GM18526 (cell line): ENCODE data around the gene TLR3.

Source experiments
- POLR2A ChIP-seq: IDR thresholded peaks from 3 replicates; pipeline ENCODE4 v1.6.1; 2011; ENCODE audit not compliant: insufficient read length; ENCODE audit errors: extremely low read depth

Gene TLR3

GRCh38 chr4:186037692-186038658 is 31.0 kb upstream of the TLR3 start:
- no peak for TF ChIP-seq POLR2A

DNA sequence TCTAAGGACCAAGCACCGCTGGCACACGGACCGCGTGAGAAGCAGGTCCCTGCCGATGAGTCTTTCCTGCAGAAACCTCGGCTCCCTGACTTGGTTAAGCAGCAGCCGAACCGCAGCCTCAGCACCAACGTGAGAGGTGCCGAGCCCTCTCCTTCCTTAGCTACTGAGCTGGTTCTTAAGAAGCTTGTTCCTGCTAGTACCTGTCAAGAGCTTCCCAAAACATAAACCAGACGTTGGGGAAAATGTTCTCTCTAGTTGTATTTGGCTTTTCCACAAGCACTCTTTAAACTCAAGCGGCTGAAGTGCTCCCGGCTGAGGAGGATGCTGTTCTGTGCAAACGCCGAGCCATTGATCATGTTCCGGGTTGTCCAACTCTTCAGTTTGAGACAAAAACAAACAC is 29.3 kb upstream of the TLR3 start:
- TF ChIP-seq POLR2A: no peak

DNA sequence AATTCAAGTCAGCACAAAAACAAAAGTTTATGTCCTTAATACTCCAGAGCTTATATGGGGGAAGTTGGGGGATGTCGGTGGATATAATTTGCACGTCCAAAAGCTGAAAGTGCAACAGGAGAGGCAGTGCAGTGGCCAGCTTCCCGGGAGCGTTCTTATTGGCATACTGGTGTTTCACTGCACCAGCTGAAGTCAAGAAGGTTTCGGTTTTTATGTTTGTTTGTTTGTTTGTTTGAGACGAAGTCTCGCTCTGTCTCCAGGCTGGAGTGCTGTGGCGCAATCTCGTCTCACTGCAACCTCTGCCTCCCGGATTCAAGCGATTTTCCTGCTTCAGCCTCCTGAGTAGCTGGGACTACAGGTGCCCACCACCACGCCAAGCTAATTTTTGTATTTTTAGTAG is 28.6 kb upstream of the TLR3 start:
- no peak for TF ChIP-seq POLR2A

GRCh38 chr4:186051096-186051495 is 17.9 kb upstream of the TLR3 start:
- no peak for TF ChIP-seq POLR2A

DNA sequence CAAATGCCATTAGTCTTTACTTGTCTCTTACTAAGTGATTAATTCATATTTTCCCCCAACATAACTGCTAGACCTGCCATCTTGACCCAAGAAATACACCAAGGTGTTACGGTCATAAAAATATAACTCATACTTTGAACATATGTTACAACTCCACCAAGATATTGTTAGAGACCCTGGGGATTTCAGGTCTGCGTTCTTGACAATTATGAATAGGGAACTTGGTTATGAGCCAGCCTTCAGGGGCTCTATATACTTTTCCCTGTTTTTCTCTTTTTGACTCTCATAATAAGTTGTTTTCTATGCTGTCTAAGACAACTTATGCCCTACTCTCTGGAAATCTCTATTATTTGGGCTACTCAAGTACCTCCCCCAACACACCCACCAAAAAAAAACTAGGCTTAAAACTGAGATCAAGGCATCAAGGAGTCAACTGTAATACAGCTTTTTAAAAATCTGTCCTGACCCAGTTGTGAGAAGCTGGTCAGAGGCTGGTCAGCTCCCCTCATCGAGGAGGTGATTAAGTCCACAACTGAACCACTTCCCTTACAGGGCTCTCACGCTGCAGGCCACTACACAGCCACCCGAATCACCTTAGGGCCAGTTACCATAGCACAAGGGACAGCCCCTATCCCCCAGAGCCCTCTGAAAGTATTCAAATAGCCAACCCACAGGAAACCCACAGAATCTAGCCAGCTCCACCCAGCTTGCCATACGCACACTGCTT is 10.5 kb upstream of the TLR3 start:
- TF ChIP-seq POLR2A: no peak

- TF ChIP-seq POLR2A: no peak
These were observed 10.0 kb upstream of the TLR3 start for GRCh38 chr4:186058980-186059316.

DNA sequence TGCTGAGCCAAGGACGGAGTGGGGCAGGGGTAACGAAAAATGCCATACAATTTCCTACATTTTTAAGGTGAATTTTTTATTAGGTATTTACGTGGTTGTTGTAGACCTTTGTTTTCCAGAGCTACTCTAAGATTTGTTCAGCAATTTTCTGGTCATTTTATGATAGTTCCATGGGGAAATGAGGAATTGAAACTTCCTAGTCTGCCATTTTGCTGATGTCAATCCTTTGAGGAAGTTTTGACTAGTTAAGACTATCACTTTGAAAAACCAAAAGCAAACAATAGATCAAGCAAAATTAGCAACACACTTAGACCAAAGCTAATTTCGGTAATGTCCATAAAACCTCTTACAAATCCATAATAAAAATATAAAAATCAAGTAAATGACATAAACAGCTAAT is 7.0 kb upstream of the TLR3 start:
- TF ChIP-seq POLR2A: no peak

DNA sequence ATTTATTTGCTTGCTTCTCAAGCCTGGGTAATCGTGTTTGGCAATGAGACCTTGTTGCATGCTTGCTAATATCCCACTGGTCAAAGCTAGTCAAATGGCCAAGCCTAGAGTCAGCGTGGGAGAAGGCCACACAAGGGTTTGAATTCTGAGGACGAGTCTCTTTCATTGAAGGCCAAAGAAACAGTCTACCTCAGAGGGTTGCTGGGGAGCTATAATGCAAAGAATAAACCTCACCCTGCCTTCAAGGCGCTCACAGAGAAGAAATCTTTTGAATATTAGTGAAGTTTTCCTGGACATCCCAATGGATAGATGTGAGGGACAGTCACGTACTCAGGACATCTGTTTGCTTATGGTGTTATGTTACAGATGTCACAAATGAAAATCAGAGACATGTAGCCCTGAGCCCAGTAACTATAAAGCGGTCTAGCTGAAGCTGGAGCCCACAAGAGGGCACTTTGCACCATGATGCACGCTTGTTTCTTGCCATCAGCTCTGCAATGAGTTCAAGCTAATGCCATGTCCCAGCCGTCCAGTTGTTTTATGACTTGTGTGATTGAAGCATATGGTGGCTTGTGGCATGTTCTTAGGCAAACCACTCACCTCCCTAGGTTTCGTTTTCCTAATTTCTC is 1.1 kb upstream of the TLR3 start:
- TF ChIP-seq POLR2A: no peak

GRCh38 chr4:186069729-186070128 is 773 bp downstream of the TLR3 start:
- TF ChIP-seq POLR2A: no peak

DNA sequence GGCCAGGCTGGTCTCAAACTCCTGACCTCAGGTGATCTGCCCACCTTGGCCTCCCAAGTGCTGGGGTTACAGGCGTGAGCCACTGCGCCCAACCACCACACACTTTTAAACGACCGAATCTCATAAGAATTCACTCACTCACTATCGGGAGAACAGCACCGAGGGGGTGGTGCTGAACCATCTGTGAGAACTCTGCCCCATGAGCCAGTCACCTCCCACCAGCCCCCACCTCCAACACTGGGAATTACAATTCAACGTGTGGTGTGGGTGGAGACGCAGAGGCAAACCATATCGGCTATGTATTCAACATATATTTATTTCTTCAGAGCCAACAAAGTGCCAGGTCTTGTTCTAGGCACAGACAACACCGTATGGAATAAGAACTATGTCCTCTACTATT is 3.6 kb downstream of the TLR3 start:
- TF ChIP-seq POLR2A: no peak

- TF ChIP-seq POLR2A: no peak
These were observed 5.2 kb downstream of the TLR3 start for GRCh38 chr4:186074189-186074588.

DNA sequence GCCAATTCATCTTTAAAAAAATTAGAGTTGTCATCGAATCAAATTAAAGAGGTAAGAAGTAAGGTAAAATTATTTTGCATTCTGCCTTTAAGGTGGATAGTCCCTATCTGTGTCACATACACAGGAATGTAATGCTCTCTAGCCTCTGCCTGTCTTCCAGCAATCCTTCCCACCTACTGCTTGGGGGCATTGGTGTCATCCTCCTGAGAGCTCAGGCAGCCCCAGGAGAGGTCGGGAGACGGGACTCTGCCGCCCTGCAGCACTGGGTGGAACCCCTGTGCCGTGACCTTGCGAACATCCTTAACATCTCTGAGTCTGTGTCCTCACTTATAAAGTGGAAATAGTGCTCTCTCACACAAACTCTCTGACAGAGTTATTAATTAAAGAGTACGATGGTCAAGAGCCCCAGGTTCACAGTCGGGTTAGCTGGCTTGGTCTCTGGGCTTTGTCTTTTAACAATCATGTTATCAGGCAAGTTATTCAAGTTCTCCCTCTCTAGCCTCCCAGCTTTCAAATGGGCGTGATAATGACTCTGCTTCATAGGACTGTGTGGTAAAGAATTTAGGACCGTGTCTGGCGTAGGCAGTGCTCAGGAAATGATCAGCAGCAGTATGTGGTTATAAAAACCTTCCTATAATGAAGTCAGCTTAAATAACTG is 10.2 kb downstream of the TLR3 start:
- TF ChIP-seq POLR2A: no peak

DNA sequence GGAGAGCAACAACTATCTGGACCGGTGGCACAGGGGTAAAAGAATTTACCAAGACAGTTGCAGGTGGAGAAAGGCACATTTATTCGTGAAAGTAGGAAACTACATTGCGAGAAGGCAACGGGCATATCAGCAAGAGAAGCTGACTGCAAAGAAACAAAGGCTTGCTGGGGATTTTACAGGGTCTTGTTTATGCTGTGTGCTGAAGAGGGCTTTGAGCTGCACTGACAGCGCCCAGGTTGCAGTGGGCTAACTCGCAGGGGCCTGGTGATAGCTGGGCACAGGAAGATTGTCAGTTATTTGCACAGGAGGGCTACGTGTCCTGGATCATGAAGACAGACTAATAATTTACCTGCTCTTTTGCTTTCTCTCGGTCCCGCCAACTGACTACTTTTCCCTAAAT is 10.7 kb downstream of the TLR3 start:
- TF ChIP-seq POLR2A: no peak

DNA sequence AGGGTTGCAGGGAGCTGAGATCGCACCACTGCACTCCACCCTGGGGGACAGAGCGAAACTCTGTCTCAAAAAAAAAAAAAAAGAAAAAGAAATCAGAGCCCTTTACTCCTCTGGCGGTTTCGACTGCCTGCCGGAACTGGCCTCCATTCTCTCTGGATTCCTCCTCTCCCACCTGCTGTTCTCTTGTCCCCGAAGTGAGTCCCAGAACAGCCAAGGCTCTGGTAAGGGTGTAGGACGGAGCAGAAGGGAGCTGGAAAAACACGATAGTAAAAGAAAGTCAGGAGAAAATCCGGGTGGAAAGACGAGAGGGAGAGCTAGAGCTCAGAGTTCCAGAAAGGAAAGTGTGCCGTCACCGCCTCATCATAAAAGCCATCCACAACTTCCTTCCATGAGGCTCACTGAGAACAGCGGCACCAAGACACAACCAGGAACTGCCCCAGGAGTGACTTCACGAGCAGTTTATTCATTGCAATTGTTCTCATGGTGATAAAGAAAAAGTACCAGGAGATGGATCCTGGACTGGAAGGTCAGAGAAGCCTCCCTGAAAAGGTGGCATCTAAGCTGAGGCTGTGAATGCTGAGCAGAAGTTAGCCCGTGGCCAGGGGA is 12.3 kb downstream of the TLR3 start:
- TF ChIP-seq POLR2A: no peak

DNA sequence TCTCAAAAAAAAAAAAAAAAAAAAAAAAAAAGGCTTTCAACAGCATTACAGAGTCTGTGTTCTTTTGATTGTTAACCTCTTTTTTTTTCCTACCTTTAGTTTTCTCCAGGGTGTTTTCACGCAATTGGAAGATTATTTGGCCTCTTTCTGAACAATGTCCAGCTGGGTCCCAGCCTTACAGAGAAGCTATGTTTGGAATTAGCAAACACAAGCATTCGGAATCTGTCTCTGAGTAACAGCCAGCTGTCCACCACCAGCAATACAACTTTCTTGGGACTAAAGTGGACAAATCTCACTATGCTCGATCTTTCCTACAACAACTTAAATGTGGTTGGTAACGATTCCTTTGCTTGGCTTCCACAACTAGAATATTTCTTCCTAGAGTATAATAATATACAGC is 13.3 kb downstream of the TLR3 start:
- TF ChIP-seq POLR2A: no peak
